ENCODE results near the gene ICAM5. TPM values are rescaled to one million over a fixed set of nuclear protein-coding genes. Genes with fewer than 3 reads are reported as not detected.

Gene ICAM5
- total RNA-seq, 1 experiment from 2014 or later = 2.0 TPM

DNA sequence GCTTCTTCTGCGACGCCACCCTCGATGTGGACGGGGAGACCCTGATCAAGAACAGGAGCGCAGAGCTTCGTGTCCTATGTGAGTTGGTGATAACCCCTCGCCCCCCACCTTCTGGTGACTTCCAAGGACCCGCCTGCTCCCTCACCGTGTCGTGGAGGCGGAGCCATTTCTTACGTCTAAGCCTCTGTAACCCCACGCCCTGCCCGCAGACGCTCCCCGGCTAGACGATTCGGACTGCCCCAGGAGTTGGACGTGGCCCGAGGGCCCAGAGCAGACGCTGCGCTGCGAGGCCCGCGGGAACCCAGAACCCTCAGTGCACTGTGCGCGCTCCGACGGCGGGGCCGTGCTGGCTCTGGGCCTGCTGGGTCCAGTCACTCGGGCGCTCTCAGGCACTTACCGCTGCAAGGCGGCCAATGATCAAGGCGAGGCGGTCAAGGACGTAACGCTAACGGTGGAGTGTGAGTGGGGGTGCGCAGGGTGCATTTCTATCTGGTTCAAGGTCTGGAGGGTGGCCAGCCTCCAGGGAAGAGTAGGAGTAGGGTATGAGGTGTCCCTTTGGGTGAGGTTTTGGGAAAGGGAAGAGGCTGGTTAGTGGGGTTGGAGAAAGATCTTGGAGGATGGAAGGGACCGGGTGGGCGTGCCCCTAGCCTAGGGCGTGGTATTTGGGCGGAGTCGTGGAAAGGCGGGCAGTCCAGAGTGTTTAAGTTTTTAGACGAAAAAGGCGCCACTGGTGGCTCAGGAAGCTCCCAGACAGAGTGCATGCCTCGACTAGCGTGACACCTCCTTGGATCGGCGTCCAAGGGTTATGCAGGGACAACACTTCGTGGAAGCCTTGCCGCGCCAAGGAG lies 3.3 kb downstream of the ICAM5 start:
- Histone ChIP-seq H3K4me2 (ENCODE audit: low read length) (peak overlapping the region; percentile 95), H3K36me3 (ENCODE audit: low read depth, low read length) (no peaks in the 10 kb centered on the region), H3K4me1 (ENCODE audit: insufficient read depth, low read length) (peaks cover 29% of the 10 kb centered on the region), H2AFZ (ENCODE audit: low read length) (no peak overlapping the region), H3K79me2 (ENCODE audit: low read length) (no peaks in the 10 kb centered on the region), H3K27me3 (ENCODE audit: low read length) (peaks cover 19% of the 10 kb centered on the region; the same call in 1 of the 2 replicates), H3K9ac (ENCODE audit: low read length) (no peak overlapping the region), H3K4me3 (ENCODE audit: low read length) (no peak overlapping the region), H3F3A (ENCODE audit: low read length, unreplicated experiment) (no peaks in the 10 kb centered on the region), H3K9me3 (ENCODE audit: low read length) (no peaks in the 10 kb centered on the region), H3K9me2 (replicated peaks; ENCODE audit: low read length) (no peaks in the 10 kb centered on the region), H4K20me1 (ENCODE audit: low read length) (no peaks in the 10 kb centered on the region), H3K27ac (ENCODE audit: low read length) (no peak overlapping the region)
- ChIA-PET CTCF (no interaction called here), POLR2A (ENCODE audit: unreplicated experiment) (no interaction called here)
- intact Hi-C loops (cut with micrococcal nuclease) = no loop called here
- peak; percentile 32 for DNase-seq
- no TSS peak for BruUV-seq (replicated peaks)
- no peak for ATAC-seq
- TF ChIP-seq EZH2phosphoT487 (IDR thresholded peaks at IDR 0.05; ENCODE audit: borderline replicate concordance, low read length) (no peak), EZH2 (IDR thresholded peaks at IDR 0.05; ENCODE audit: low read length, unreplicated experiment) (no peak), CTCF (conservative IDR thresholded peaks at IDR 0.05; ENCODE audit: low read depth, low read length) (no peak)

GRCh38 chr19:10293637-10294367 lies 4.0 kb downstream of the ICAM5 start:
- Histone ChIP-seq H3K27ac (ENCODE audit: low read length) (no peak overlapping the region), H3K36me3 (ENCODE audit: low read depth, low read length) (no peaks in the 10 kb centered on the region), H3K9me2 (replicated peaks; ENCODE audit: low read length) (no peaks in the 10 kb centered on the region), H3K9ac (ENCODE audit: low read length) (no peak overlapping the region), H3K27me3 (ENCODE audit: low read length) (peaks cover 19% of the 10 kb centered on the region; the same call in 1 of the 2 replicates), H3K9me3 (ENCODE audit: low read length) (no peaks in the 10 kb centered on the region), H3K4me1 (ENCODE audit: insufficient read depth, low read length) (peaks cover 28% of the 10 kb centered on the region), H3K79me2 (ENCODE audit: low read length) (no peaks in the 10 kb centered on the region), H3K4me3 (ENCODE audit: low read length) (no peak overlapping the region), H3F3A (ENCODE audit: low read length, unreplicated experiment) (no peaks in the 10 kb centered on the region), H2AFZ (ENCODE audit: low read length) (no peak overlapping the region), H4K20me1 (ENCODE audit: low read length) (no peaks in the 10 kb centered on the region), H3K4me2 (ENCODE audit: low read length) (no peak overlapping the region)
- TF ChIP-seq EZH2phosphoT487 (IDR thresholded peaks at IDR 0.05; ENCODE audit: borderline replicate concordance, low read length) = no peak
- ATAC-seq (no peak), DNase-seq (no peak)
- intact Hi-C loops (cut with micrococcal nuclease) = no loop called here
- ChIA-PET CTCF (no interaction called here), POLR2A (ENCODE audit: unreplicated experiment) (no interaction called here)
- no TSS peak for BruUV-seq (replicated peaks)

DNA sequence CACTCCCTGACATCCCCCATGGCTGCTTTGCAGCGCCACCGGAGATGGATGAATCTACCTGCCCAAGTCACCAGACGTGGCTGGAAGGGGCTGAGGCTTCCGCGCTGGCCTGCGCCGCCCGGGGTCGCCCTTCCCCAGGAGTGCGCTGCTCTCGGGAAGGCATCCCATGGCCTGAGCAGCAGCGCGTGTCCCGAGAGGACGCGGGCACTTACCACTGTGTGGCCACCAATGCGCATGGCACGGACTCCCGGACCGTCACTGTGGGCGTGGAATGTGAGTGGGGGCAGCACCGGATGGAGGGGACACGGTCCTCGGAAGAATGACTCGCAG lies 4.6 kb downstream of the ICAM5 start:
- H3K4me3 ChIP-seq (ENCODE audit: low read length) = no peak overlapping the region
- DNase-seq = no peak
- H3K9me2 ChIP-seq (replicated peaks; ENCODE audit: low read length) = no peaks in the 10 kb centered on the region
- no peak overlapping the region for H3K27ac ChIP-seq (ENCODE audit: low read length)
- TF ChIP-seq CTCF (conservative IDR thresholded peaks at IDR 0.05; ENCODE audit: low read depth, low read length) (no peak), EZH2phosphoT487 (IDR thresholded peaks at IDR 0.05; ENCODE audit: borderline replicate concordance, low read length) (no peak), EZH2 (IDR thresholded peaks at IDR 0.05; ENCODE audit: low read length, unreplicated experiment) (no peak)
- no peak for ATAC-seq
- H2AFZ ChIP-seq (ENCODE audit: low read length) = no peak overlapping the region
- no peaks in the 10 kb centered on the region for H3K79me2 ChIP-seq (ENCODE audit: low read length)
- CTCF ChIA-PET = no interaction called here
- H3K9ac ChIP-seq (ENCODE audit: low read length) = no peak overlapping the region
- BruUV-seq (replicated peaks) = no TSS peak
- H3K36me3 ChIP-seq (ENCODE audit: low read depth, low read length) = no peaks in the 10 kb centered on the region
- intact Hi-C loops (cut with micrococcal nuclease) = no loop called here
- no peaks in the 10 kb centered on the region for H3K9me3 ChIP-seq (ENCODE audit: low read length)
- peaks cover 19% of the 10 kb centered on the region; the same call in 1 of the 2 replicates for H3K27me3 ChIP-seq (ENCODE audit: low read length)
- POLR2A ChIA-PET (ENCODE audit: unreplicated experiment) = no interaction called here
- H3F3A ChIP-seq (ENCODE audit: low read length, unreplicated experiment) = no peaks in the 10 kb centered on the region
- H3K4me2 ChIP-seq (ENCODE audit: low read length) = no peak overlapping the region
- H4K20me1 ChIP-seq (ENCODE audit: low read length) = no peaks in the 10 kb centered on the region
- peaks cover 22% of the 10 kb centered on the region for H3K4me1 ChIP-seq (ENCODE audit: insufficient read depth, low read length)

Data from PC-3 (cell line).